Gastrocnemius medialis (tissue), 4 donors: Measurements from ENCODE around the gene SHC3.

Experiments
- CTCF ChIP-seq, 5 experiments: fragments of 450-650 bp in 3 of 5; fragments of 200-600 bp in 2 of 5; sonication (generic) in 2 of 5; IDR thresholded peaks in 4 of 5; conservative IDR thresholded peaks in 1 of 5; 1 replicate in 4 of 5; 2 replicates in 1 of 5; pipeline ENCODE4 v1.5.1; 2016 to 2019; ENCODE audit warnings: antibody characterized with exemption in 5 of 5, mild to moderate bottlenecking in 3 of 5, moderate library complexity in 3 of 5
- POLR2A ChIP-seq, 2 donors: fragments of 450-650 bp; IDR thresholded peaks; one replicate each; pipeline ENCODE4 v1.6.1; 2017; ENCODE audit warnings: antibody characterized with exemption in 2 of 2, mild to moderate bottlenecking in 2 of 2, moderate library complexity in 2 of 2

- no peak for TF ChIP-seq POLR2A (IDR thresholded peaks at IDR 0.05)
- TF ChIP-seq CTCF (IDR thresholded peaks at IDR 0.05 in 4 of 5, conservative IDR thresholded peaks at IDR 0.05 in 1 of 5) = no peak
Observed at GRCh38 chr9:89186960-89187359, 8.3 kb upstream of the SHC3 start.
